Right cardiac atrium (tissue), 5 donors: ENCODE measurements around the gene LAMC1. TPM values are rescaled to one million over a fixed set of nuclear protein-coding genes. Genes with fewer than 3 reads are reported as not detected.
"Not testable (repeated sequence)": the region's sequence is repeated elsewhere in the genome, so short reads cannot be mapped to it uniquely, and the experiment has no call there.

Experiments
- ATAC-seq, 2 donors: fragments of 200-7000 bp; cut with Tn5 transposase; one replicate each; pipeline versions ENCODE4 v1.8.0 to v1.9.1; 2020; ENCODE audit warnings: moderate library complexity in 2 of 2, mild to moderate bottlenecking in 1 of 2
- DNase-seq, 3 donors: peaks; one replicate each; pipeline ENCODE4 v3.0.0-alpha.2; 2020
- H3K27ac ChIP-seq: one replicate; pipeline ENCODE4 v1.5.1; 2013; ENCODE audit warnings: mild to moderate bottlenecking, low read length, control low read depth, moderate library complexity
- H3K27me3 ChIP-seq: one replicate; pipeline ENCODE4 v1.6.1; 2013; ENCODE audit not compliant: control insufficient read depth, insufficient read depth
- H3K4me1 ChIP-seq: one replicate; pipeline ENCODE4 v1.6.1; 2013; ENCODE audit warnings: low read length; ENCODE audit not compliant: control insufficient read depth, insufficient read depth
- H3K4me3 ChIP-seq: one replicate; pipeline ENCODE4 v1.5.1; 2013; ENCODE audit warnings: low read length, control low read depth
- H3K9me3 ChIP-seq: one replicate; pipeline ENCODE4 v1.6.1; 2013; ENCODE audit warnings: low read length; ENCODE audit not compliant: control insufficient read depth
- WGBS: extraction: QIAGEN DNeasy Blood & Tissue Kit; methylation state at CpG from one replicate; pipeline ENCODE4 v1.1.7; 2013; 5-methylcytosine and 5-hydroxymethylcytosine counted together
- intact Hi-C, 4 donors: fragments of 100-400 bp; cut with DNase I; formaldehyde crosslinking; loops; one replicate each; pipeline versions ENCODE4 v1.11.0 to v1.14.0; 2022 to 2023
- polyA plus RNA-seq: library from polyadenylated mRNA; stranded (reverse); fragments of 200-250 nt; gene quantifications from one replicate; pipeline ENCODE4 v1.2.3, GENCODE V29; 2013
- total RNA-seq, 4 donors: library from RNA; stranded (reverse); fragmentation: NEBNext Ultra II Directional; extraction: Animal tissue kit (Norgen Biotek cat#: 25700); gene quantifications; one replicate each; pipeline ENCODE4 v1.2.1, GENCODE V29; 2021
- donor health status: healthy with polysubstance abuse.
- donor health status: DM: no; HTN: yes; CAD: no.
- donor health status: DM: no; HTN: no; CAD: no.
- donor health status: DM: no; HTN: yes; CAD: no; lungs with severe emphysema.
- donor health status: DM: yes; HTN: yes; CAD: no.

LAMC1 gene
- total and polyA plus RNA-seq, 5 donors = 40.3 to 130 (median 95.2) TPM

DNA sequence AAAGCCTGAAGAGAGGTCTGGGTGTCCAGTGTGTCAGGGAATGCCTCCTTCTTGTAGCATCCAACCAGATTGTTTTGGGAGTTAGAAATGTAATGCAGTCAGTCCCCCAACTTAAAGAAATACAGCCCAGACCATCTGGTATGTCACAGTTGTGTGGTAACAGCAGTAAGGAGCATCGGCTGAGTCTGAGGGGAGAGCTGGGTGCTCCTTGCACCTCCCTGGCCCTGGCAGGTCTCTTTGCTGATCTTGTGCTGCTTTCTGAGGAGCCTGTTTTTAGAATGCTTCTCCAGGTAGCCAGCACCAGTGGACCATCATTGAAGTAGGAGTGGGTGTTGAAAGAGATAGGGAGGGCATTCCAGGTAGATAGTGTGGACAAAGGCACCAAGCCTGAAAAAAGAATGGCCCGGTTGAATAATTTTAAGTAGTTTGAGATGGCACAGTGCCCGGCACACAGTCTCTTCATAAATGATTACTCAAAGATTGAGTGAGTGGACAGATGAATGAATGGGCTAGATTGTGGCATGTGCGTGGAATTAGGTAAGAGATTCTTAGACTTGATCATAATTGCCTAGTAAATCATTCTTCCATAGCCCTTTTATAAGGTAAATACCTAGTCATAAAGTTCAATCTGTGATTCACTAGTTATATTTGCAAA, 46.5 kb downstream of the LAMC1 start:
- DNase-seq = no peak
- no peak for ATAC-seq
- Histone ChIP-seq H3K27ac (peak overlapping the region; percentile 7), H3K27me3 (no peaks in the 10 kb centered on the region), H3K4me3 (no peak overlapping the region), H3K4me1 (peaks cover 11% of the 10 kb centered on the region), H3K9me3 (no peaks in the 10 kb centered on the region)
- WGBS = 66% methylated on average over 4 of the region's 4 CpGs
- intact Hi-C loops = no loop called here

DNA sequence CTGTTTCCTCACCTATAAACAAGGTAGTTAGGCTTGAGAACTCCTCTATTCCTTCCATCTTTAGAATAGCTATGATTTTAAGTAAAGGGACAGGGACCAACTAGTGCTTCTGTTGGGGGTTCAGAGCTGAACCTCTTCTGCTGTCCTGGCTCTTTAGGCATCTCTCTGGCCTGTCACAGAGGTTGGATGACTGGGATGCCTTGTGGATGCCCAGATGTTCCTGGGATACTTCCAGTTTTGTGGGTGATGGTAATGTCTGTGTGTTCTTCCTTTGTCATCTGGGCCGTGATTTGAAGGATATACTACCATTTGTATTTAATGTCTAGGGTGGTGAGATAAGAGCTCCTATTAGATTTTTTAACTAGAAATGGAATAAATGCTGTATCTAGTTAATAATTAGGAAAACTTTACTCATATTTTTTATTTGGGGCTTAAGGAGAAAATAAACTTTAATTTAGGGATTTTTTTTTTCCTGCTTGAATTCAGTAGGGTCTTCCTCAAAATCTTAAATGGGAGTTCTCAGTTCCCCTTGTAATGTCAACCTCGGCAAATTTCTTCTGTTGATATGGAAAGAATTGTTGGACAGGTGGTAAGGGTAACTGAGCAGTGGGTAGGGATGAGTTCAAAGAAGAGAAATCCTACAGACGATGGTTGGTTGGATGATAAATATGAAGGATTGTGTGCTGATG, 47.2 kb downstream of the LAMC1 start:
- DNase-seq (no peak), ATAC-seq (no peak)
- intact Hi-C loops = no loop called here
- WGBS = 45% methylated on average over 3 of the region's 3 CpGs
- peak overlapping the region; percentile 45 for H3K27ac ChIP-seq
- H3K4me1 ChIP-seq = peaks cover 14% of the 10 kb centered on the region
- H3K4me3 ChIP-seq = no peak overlapping the region
- H3K27me3 ChIP-seq = no peaks in the 10 kb centered on the region
- H3K9me3 ChIP-seq = no peaks in the 10 kb centered on the region

DNA sequence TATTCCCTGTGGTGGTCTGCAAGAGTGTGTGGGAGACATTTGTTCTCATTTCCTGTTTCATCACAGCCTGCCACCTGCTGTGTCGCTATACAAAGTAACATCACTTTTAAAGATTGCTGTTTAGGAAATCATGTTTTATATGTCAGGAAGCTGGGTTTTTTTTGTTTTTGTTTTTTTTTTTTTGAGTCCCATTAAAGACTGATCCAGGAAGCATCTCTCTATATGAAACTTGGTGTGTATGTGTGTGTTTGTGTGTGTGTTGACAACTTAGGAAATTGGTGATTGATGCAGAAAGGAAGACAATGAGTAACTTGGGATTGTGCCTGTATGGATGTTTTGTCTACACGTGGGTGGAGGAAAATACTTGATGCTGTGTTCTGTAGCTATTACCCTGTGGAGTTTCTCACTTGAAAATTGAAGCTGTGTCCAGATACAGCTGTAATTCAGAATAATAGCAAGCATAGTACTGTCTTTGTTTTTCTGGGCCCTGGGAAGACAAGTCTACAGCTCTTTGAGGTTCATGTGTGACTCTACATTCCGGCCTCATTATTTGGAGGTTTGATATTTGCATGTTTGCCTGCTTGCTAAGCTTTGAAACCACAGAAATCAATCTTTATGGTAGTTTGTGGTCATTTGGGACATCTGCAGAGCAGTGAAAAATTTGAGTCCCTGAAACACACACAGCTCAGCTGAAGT, 47.9 kb downstream of the LAMC1 start:
- H3K27ac ChIP-seq = peak overlapping the region; percentile 24
- ATAC-seq (no peak), DNase-seq (no peak)
- H3K4me3 ChIP-seq = no peak overlapping the region
- no peaks in the 10 kb centered on the region for H3K9me3 ChIP-seq
- peaks cover 14% of the 10 kb centered on the region for H3K4me1 ChIP-seq
- 27% methylated on average over 3 of the region's 3 CpGs for WGBS
- intact Hi-C loops = no loop called here
- H3K27me3 ChIP-seq = no peaks in the 10 kb centered on the region

DNA sequence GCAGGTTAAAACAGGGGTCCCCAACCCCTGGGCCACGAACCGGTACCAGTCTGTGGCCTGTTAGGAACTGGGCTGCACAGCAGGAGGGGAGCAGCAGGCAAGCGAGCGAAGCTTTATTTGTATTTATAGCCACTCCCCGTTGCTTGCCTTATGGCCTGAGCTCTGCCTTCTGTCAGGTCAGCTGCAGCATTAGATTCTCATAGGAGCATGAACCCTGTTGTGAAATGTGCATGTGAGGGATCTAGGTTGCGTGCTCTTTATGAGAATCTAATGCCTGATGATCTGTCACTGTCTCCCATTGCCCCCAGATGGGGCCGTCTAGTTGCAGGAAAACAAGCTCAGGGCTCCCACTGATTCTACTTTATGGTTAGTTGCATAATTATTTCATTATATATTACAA, 49.4 kb downstream of the LAMC1 start:
- ATAC-seq = not testable (repeated sequence)

DNA sequence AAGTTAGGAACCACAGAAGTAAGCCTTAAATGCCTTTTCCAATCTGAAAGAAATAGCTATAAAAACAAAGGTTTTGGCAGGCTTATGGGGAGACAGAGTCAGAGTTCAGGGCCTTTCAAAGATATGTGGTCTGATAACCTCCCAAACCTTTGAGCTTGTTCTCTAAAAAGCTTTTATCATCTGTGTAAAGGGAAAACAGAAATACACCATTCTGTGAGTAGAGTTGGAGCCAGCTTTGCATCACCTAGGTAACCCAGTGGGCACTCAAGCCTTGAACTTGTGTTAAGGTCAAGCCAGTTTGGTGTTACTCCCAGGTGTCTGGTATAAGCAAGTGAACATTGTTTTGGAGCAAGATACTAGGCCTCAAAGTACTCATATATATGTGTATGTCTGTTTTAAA, 50.1 kb downstream of the LAMC1 start:
- no peak overlapping the region for H3K27ac ChIP-seq
- DNase-seq = no peak
- H3K4me3 ChIP-seq = no peak overlapping the region
- peaks cover 14% of the 10 kb centered on the region for H3K4me1 ChIP-seq
- intact Hi-C loops = no loop called here
- no peaks in the 10 kb centered on the region for H3K27me3 ChIP-seq
- H3K9me3 ChIP-seq = no peaks in the 10 kb centered on the region
- no peak for ATAC-seq

More for the DNA sequence above, 49.4 kb downstream of the LAMC1 start:
- H3K9me3 ChIP-seq, H3K4me3 ChIP-seq, DNase-seq, H3K27me3 ChIP-seq, intact Hi-C loops, H3K27ac ChIP-seq: not testable (repeated sequence)
- WGBS = 88% methylated on average over 7 of the region's 7 CpGs
- H3K4me1 ChIP-seq = peaks cover 14% of the 10 kb centered on the region

DNA sequence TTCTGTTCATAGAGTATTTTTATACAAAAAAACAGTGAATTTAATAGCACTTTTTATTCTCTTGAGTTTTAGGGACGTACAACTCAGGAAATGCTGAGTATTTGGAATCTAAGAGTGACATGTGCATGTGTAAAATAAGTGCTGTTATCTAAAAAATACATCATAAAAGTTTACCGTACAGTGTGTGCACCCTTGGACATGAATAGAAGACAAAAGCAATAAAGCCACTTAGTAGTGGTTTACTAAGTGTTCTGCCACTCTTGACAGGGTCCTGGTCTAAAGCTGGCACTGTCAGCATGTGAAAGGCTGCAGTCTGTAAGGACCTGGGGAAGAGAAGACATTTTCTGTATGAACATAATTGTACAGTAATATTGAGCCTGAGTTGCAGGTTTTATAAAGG, 51.0 kb downstream of the LAMC1 start:
- whole genome bisulfite sequencing = 33% methylated on average over 2 of the region's 2 CpGs
- peak in 1 of 2 donors; percentile 43 for ATAC-seq
- peaks cover 14% of the 10 kb centered on the region for H3K4me1 ChIP-seq
- no peak for DNase-seq
- H3K4me3 ChIP-seq = no peak overlapping the region
- intact Hi-C loops = no loop called here
- H3K9me3 ChIP-seq = no peaks in the 10 kb centered on the region
- H3K27ac ChIP-seq = no peak overlapping the region
- H3K27me3 ChIP-seq = no peaks in the 10 kb centered on the region

DNA sequence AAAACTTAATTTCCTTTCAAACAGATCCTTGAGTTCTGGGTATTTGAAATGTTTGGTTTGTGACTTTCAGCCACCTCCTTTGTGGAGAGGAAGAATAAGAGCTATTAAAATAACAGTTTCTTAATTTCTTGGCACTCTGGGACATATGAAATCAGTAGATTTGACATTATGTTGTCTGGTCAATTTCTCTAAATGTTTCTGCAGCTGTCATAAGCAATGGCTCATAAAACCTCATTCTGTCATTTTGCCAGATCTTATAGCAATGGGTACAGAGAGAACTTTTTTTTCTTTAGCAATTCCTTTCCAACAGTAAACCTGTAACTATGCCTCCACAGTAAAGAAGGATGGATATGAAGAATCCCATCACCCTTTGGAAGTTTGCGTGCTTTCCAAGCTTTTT, 52.6 kb downstream of the LAMC1 start:
- H3K4me3 ChIP-seq = no peak overlapping the region
- WGBS = 53% methylated on average over 1 of the region's 1 CpG
- peaks cover 17% of the 10 kb centered on the region for H3K4me1 ChIP-seq
- H3K9me3 ChIP-seq = no peaks in the 10 kb centered on the region
- ATAC-seq (no peak), DNase-seq (no peak)
- no peak overlapping the region for H3K27ac ChIP-seq
- no peaks in the 10 kb centered on the region for H3K27me3 ChIP-seq
- intact Hi-C loops = no loop called here

DNA sequence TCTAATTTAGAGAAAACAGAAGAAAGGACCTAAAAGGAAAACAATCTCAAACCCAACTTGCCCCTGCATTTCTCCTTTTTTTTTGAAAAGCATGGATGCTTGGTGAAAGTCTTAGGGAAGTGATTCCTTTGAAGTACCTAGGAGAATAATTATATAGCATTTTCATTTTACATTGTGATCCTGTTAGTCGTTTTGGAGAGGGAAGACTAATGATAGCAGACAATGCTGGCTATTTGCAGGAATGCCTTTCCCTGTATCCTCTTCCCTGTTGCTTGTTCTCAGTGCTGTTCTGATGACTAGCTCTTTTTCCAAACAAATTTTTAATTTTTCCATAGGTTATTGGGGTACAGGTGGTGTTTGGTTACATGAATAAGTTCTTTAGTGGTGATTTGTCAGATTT, 53.9 kb downstream of the LAMC1 start:
- intact Hi-C loops = no loop called here
- H3K4me1 ChIP-seq = peaks cover 11% of the 10 kb centered on the region

DNA sequence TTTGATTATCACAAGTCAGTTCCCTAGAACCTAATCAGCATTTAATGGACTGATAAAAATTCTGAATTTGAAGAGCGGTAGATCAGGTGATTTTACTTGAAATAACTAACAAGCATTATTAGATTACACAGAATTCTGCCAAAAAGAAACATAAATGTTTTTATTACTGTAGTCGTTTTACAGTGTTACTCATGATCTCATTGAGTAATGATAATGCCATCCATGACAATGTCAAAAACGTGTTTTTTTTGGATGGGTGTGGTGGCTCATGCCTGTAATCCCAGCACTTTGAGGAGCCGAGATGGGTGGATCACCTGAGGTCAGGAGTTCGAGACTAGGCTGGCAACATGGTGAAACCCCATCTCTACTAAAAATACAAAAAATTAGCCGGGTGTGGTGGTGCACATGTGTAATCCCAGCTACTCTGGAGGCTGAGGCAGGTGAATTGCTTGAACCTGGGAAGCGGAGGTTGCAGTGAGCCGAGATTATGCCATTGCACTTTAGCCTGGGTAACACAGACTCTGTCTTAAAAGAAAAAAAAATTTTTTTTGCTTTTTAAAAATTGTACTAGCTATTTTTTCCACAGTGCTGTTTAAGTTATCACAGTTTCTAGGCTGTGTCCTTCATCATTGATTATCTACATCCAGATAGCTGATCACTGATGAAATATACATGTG, 56.6 kb downstream of the LAMC1 start:
- H3K27ac ChIP-seq = no peak overlapping the region
- ATAC-seq (no peak), DNase-seq (no peak)
- H3K9me3 ChIP-seq = no peaks in the 10 kb centered on the region
- no peaks in the 10 kb centered on the region for H3K27me3 ChIP-seq
- intact Hi-C loops = no loop called here
- H3K4me1 ChIP-seq = peaks cover 9% of the 10 kb centered on the region
- H3K4me3 ChIP-seq = no peak overlapping the region
- 73% methylated on average over 8 of the region's 8 CpGs for WGBS

More for the DNA sequence above, 53.9 kb downstream of the LAMC1 start:
- Histone ChIP-seq H3K9me3 (no peaks in the 10 kb centered on the region), H3K27ac (no peak overlapping the region), H3K4me3 (no peak overlapping the region), H3K27me3 (no peaks in the 10 kb centered on the region)
- ATAC-seq = no peak
- WGBS = 4% methylated on average over 1 of the region's 1 CpG
- DNase-seq = no peak

DNA sequence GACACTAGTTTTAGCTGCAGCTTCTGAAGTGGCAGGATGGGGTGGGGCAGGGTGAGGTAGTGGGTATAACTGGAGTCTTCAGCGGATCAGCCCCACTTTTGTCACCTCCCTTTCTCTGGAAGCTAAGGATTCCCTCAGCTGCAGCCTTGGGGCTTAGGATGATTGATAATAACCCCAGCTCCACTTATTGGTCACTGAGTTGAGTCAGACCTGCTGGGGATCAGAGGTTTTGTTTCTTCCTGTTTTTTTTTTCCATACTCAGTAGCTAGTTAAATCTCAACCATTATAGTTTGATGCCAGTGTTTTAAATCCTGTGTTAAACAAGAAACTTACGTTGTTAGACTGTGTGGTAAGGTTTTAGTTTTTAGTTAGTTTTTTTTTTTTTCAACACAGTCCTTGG, 57.2 kb downstream of the LAMC1 start:
- Histone ChIP-seq H3K4me1 (peaks cover 9% of the 10 kb centered on the region), H3K9me3 (no peaks in the 10 kb centered on the region), H3K27me3 (no peaks in the 10 kb centered on the region), H3K4me3 (no peak overlapping the region), H3K27ac (no peak overlapping the region)
- 64% methylated on average over 2 of the region's 2 CpGs for WGBS
- intact Hi-C loops = no loop called here
- DNase-seq = no peak
- ATAC-seq = no peak
